Measurements from ENCODE around the gene IZUMO1R. TPM values are rescaled to one million over a fixed set of nuclear protein-coding genes. Genes with fewer than 3 reads are reported as not detected.

The IZUMO1R gene
- total RNA-seq, 1 experiment from 2014 or later = not detected

GRCh38 chr11:94312339-94312738 is 8.0 kb downstream of the IZUMO1R start (continued):
- TF ChIP-seq ZNF281 (CRISPR knock-in tag; IDR thresholded peaks at IDR 0.05) (no peak), NFATC4 (CRISPR knock-in tag; IDR thresholded peaks at IDR 0.05) (no peak), SP1 (CRISPR knock-in tag; conservative IDR thresholded peaks at IDR 0.05) (no peak), MAX (CRISPR knock-in tag; IDR thresholded peaks at IDR 0.05) (no peak), ZNF263 (CRISPR knock-in tag; IDR thresholded peaks at IDR 0.05; ENCODE audit: low read depth) (no peak), SMAD4 (CRISPR knock-in tag; IDR thresholded peaks at IDR 0.05) (no peak), JUN (CRISPR knock-in tag; IDR thresholded peaks at IDR 0.05) (no peak), FOXJ3 (CRISPR knock-in tag; IDR thresholded peaks at IDR 0.05; ENCODE audit: borderline replicate concordance) (no peak), ZNF317 (CRISPR knock-in tag; IDR thresholded peaks at IDR 0.05; ENCODE audit: borderline replicate concordance, low read depth) (no peak), ZNF416 (CRISPR knock-in tag; IDR thresholded peaks at IDR 0.05) (no peak)

GRCh38 chr11:94314064-94314463 is 9.7 kb downstream of the IZUMO1R start:
- ChIA-PET CTCF (interaction anchor here (1.0 kb wide), 1 partner anchor 418 kb away, joined by 4 read pairs; no protein-coding TSS in a partner anchor), POLR2A (no interaction called here)
- H3K9me3 Mint-ChIP-seq = no peaks in the 10 kb centered on the region
- no peak overlapping the region for H3K27ac Mint-ChIP-seq
- ATAC-seq = no peak
- H3K27me3 Mint-ChIP-seq (ENCODE audit: low read depth) = no peaks in the 10 kb centered on the region
- H3K4me1 Mint-ChIP-seq = no peaks in the 10 kb centered on the region
- no peak overlapping the region for H3K4me3 Mint-ChIP-seq
- H3K36me3 Mint-ChIP-seq = no peaks in the 10 kb centered on the region
- DNase-seq (ENCODE audit: low spot score) = no peak
- TF ChIP-seq ATF2 (CRISPR knock-in tag; IDR thresholded peaks at IDR 0.05; ENCODE audit: borderline replicate concordance, low read depth) (no peak), JAZF1 (CRISPR knock-in tag; IDR thresholded peaks at IDR 0.05) (no peak), E2F1 (CRISPR knock-in tag; IDR thresholded peaks at IDR 0.05) (no peak), ZNF263 (CRISPR knock-in tag; IDR thresholded peaks at IDR 0.05; ENCODE audit: low read depth) (no peak), FOXP1 (CRISPR knock-in tag; IDR thresholded peaks at IDR 0.05; ENCODE audit: borderline replicate concordance) (no peak), KAT7 (CRISPR knock-in tag; IDR thresholded peaks at IDR 0.05; ENCODE audit: borderline replicate concordance) (no peak), E2F5 (CRISPR knock-in tag; IDR thresholded peaks at IDR 0.05) (no peak), GTF2I (CRISPR knock-in tag; conservative IDR thresholded peaks at IDR 0.05) (no peak), FOXJ3 (CRISPR knock-in tag; IDR thresholded peaks at IDR 0.05; ENCODE audit: borderline replicate concordance) (no peak), AFF4 (CRISPR knock-in tag; IDR thresholded peaks at IDR 0.05; ENCODE audit: borderline replicate concordance) (no peak), TEAD4 (CRISPR knock-in tag; IDR thresholded peaks at IDR 0.05) (no peak), USF2 (CRISPR knock-in tag; IDR thresholded peaks at IDR 0.05) (no peak), ZNF532 (CRISPR knock-in tag; IDR thresholded peaks at IDR 0.05; ENCODE audit: borderline replicate concordance) (no peak)
